Smooth muscle cell (in vitro differentiated cells): ENCODE results near the gene CHRNA1. TPM values are rescaled to one million over a fixed set of nuclear protein-coding genes. Genes with fewer than 3 reads are reported as not detected.

Experiments
- DNase-seq: peaks from one replicate; lab custom pipeline; 2025; ENCODE audit not compliant: unreplicated experiment; lab: John Stamatoyannopoulos, UW
- H2AFZ ChIP-seq: fragments of 200-600 bp; sonication (generic); 2 replicates; pipeline ENCODE4 v1.6.0; 2016; ENCODE audit warnings: antibody characterized with exemption, low read depth, mild to moderate bottlenecking
- H3F3A ChIP-seq: fragments of 200-600 bp; sonication (generic); 2 replicates; pipeline ENCODE4 v1.6.0; 2017; ENCODE audit warnings: antibody characterized with exemption, low read depth
- H3K27ac ChIP-seq: fragments of 200-600 bp; sonication (generic); 2 replicates; pipeline ENCODE4 v1.5.1; 2016; ENCODE audit warnings: low read depth, mild to moderate bottlenecking
- H3K27me3 ChIP-seq: fragments of 200-600 bp; sonication (generic); 2 replicates; pipeline ENCODE4 v1.6.1; 2016; ENCODE audit warnings: low read depth, mild to moderate bottlenecking
- H3K36me3 ChIP-seq: fragments of 200-600 bp; sonication (generic); 2 replicates; pipeline ENCODE4 v1.5.1; 2016; ENCODE audit warnings: low read depth
- H3K4me1 ChIP-seq: fragments of 200-600 bp; sonication (generic); 2 replicates; pipeline ENCODE4 v1.5.1; 2016; ENCODE audit warnings: low read depth
- H3K4me2 ChIP-seq: fragments of 200-600 bp; sonication (generic); 2 replicates; pipeline ENCODE4 v1.6.0; 2016; ENCODE audit warnings: mild to moderate bottlenecking
- H3K4me3 ChIP-seq: fragments of 200-600 bp; sonication (generic); 2 replicates; pipeline ENCODE4 v1.5.1; 2016; ENCODE audit warnings: mild to moderate bottlenecking
- H3K79me2 ChIP-seq: fragments of 200-600 bp; sonication (generic); 2 replicates; pipeline ENCODE4 v1.6.0; 2016; ENCODE audit warnings: low read depth, mild to moderate bottlenecking
- H3K9ac ChIP-seq: fragments of 200-600 bp; sonication (generic); 2 replicates; pipeline ENCODE4 v1.6.0; 2016; ENCODE audit warnings: low read depth
- H3K9me3 ChIP-seq: fragments of 200-600 bp; sonication (generic); replicated peaks from 2 replicates; pipeline ENCODE4 v1.5.1; 2016; ENCODE audit warnings: low read depth
- H4K20me1 ChIP-seq: fragments of 200-600 bp; sonication (generic); 2 replicates; pipeline ENCODE4 v1.6.0; 2016; ENCODE audit warnings: low read depth
- WGBS: methylation state at CpG from one replicate; pipeline ENCODE4 v1.1.7; 2016; ENCODE audit warnings: low lambda C conversion rate; 5-methylcytosine and 5-hydroxymethylcytosine counted together
- polyA plus RNA-seq: library from polyadenylated mRNA; unstranded; fragments of >200 nt; fragmentation: Nextera tagmentation; extraction: Ambion mirVana; gene quantifications from 2 replicates; pipeline ENCODE4 v1.2.1, GENCODE V29; 2016
- total RNA-seq: library from RNA; depleted of rRNA; stranded (reverse); fragments of >200 nt; gene quantifications from 2 replicates; pipeline ENCODE4 v1.2.3, GENCODE V29; 2014
- TF ChIP-seq, protein P1 (sequence below): fragments of 200-600 bp; sonication (generic); IDR thresholded peaks from 2 replicates; pipeline ENCODE4 v1.5.1; 2017; ENCODE audit warnings: borderline replicate concordance, mild to moderate bottlenecking, antibody characterized with exemption; ENCODE audit not compliant: insufficient read depth, poor library complexity, severe bottlenecking

The CHRNA1 gene
- total and polyA plus RNA-seq, 2 experiments from 2014 or later, result 1.2 to 1.3 TPM

DNA sequence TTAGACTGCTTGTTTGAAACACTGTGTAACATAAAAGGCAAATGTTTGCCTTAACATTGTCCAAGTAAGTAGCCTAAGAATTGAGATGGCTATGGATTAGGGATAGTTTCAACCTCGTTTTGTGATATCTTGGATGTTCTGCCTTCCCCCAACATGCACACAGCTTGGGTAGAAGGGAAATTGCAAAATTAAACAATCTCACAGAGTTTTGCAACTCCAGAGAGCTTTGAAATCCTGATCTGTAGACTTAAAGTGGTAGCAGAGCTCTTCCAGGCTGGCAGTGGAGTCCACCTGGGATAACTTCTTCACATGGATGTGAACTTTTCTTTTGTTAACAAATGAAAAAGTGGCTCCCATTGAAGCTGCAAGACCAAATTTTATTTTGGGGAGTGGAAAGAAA lies 59.6 kb downstream of the CHRNA1 start:
- no peaks in the 10 kb centered on the region for H3K36me3 ChIP-seq
- H3K4me1 ChIP-seq, result no peaks in the 10 kb centered on the region
- H3K4me3 ChIP-seq, result no peak overlapping the region
- no peaks in the 10 kb centered on the region for H4K20me1 ChIP-seq
- no peaks in the 10 kb centered on the region for H3K9me3 ChIP-seq
- no peak for DNase-seq
- 44% methylated on average over 1 of the region's 1 CpG for WGBS
- H2AFZ ChIP-seq, result peak overlapping the region; percentile 70
- peaks cover 15% of the 10 kb centered on the region for H3K27me3 ChIP-seq
- H3K27ac ChIP-seq, result no peak overlapping the region
- H3K4me2 ChIP-seq, result no peak overlapping the region
- H3K79me2 ChIP-seq, result no peaks in the 10 kb centered on the region
- TF ChIP-seq, protein P1, sequence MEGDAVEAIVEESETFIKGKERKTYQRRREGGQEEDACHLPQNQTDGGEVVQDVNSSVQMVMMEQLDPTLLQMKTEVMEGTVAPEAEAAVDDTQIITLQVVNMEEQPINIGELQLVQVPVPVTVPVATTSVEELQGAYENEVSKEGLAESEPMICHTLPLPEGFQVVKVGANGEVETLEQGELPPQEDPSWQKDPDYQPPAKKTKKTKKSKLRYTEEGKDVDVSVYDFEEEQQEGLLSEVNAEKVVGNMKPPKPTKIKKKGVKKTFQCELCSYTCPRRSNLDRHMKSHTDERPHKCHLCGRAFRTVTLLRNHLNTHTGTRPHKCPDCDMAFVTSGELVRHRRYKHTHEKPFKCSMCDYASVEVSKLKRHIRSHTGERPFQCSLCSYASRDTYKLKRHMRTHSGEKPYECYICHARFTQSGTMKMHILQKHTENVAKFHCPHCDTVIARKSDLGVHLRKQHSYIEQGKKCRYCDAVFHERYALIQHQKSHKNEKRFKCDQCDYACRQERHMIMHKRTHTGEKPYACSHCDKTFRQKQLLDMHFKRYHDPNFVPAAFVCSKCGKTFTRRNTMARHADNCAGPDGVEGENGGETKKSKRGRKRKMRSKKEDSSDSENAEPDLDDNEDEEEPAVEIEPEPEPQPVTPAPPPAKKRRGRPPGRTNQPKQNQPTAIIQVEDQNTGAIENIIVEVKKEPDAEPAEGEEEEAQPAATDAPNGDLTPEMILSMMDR, result no peak
- H3F3A ChIP-seq, result no peaks in the 10 kb centered on the region
- no peak overlapping the region for H3K9ac ChIP-seq

- Histone ChIP-seq H3K4me3 (no peak overlapping the region), H3F3A (no peaks in the 10 kb centered on the region), H3K79me2 (no peaks in the 10 kb centered on the region), H3K36me3 (no peaks in the 10 kb centered on the region), H4K20me1 (no peaks in the 10 kb centered on the region), H3K4me2 (no peak overlapping the region), H2AFZ (no peak overlapping the region), H3K27ac (no peak overlapping the region), H3K9me3 (no peaks in the 10 kb centered on the region), H3K9ac (no peak overlapping the region), H3K27me3 (peaks cover 15% of the 10 kb centered on the region), H3K4me1 (no peaks in the 10 kb centered on the region)
- no peak for DNase-seq
- WGBS, result 87% methylated on average over 3 of the region's 3 CpGs
- TF ChIP-seq, protein P1, result no peak
Observed at GRCh38 chr2:174704061-174704460, 60.2 kb downstream of the CHRNA1 start.

GRCh38 chr2:174703430-174703829 lies 60.8 kb downstream of the CHRNA1 start:
- no peak for DNase-seq
- Histone ChIP-seq H3K27ac (no peak overlapping the region), H3K9me3 (no peaks in the 10 kb centered on the region), H2AFZ (no peak overlapping the region), H4K20me1 (no peaks in the 10 kb centered on the region), H3K79me2 (no peaks in the 10 kb centered on the region), H3K4me3 (no peak overlapping the region), H3K4me2 (no peak overlapping the region), H3K9ac (no peak overlapping the region), H3F3A (no peaks in the 10 kb centered on the region), H3K4me1 (no peaks in the 10 kb centered on the region), H3K27me3 (peaks cover 15% of the 10 kb centered on the region), H3K36me3 (no peaks in the 10 kb centered on the region)
- WGBS, result 85% methylated on average over 3 of the region's 3 CpGs
- TF ChIP-seq, protein P1, result no peak

DNA sequence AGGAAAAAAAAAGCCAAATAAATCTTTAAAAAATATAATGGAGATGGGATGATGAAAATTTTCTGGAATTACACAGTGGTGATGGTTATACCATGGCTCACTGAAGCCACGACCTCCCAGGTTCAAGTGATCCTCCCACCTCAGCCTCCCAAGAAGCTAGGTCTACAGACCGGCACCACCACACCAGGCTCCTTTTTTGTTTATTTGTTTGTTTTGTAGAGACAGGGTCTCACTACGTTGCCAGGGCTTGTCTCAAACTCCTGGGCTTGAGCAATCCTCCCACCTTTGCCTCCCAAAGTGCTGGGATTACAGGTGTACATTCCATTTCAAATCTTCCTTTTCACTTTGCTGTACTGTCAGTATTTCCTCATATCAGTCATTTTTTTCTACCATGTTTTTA lies 61.7 kb downstream of the CHRNA1 start:
- no peak overlapping the region for H2AFZ ChIP-seq
- TF ChIP-seq, protein P1, result no peak
- H4K20me1 ChIP-seq, result no peaks in the 10 kb centered on the region
- no peaks in the 10 kb centered on the region for H3K4me1 ChIP-seq
- H3K27me3 ChIP-seq, result peaks cover 15% of the 10 kb centered on the region
- no peaks in the 10 kb centered on the region for H3F3A ChIP-seq
- H3K9me3 ChIP-seq, result no peaks in the 10 kb centered on the region
- no peaks in the 10 kb centered on the region for H3K79me2 ChIP-seq
- H3K4me2 ChIP-seq, result no peak overlapping the region
- H3K9ac ChIP-seq, result no peak overlapping the region
- no peaks in the 10 kb centered on the region for H3K36me3 ChIP-seq
- no peak overlapping the region for H3K4me3 ChIP-seq
- 77% methylated on average over 3 of the region's 3 CpGs for WGBS
- DNase-seq, result no peak
- H3K27ac ChIP-seq, result no peak overlapping the region
